Neural cell (in vitro differentiated cells): ENCODE measurements around the gene GATA6. TPM values are rescaled to one million over a fixed set of nuclear protein-coding genes. Genes with fewer than 3 reads are reported as not detected.

Source experiments
- H2AFZ ChIP-seq: fragments of 200-600, 300-800 bp; sonication (generic), shearing (Covaris generic); 2 replicates; pipeline ENCODE4 v1.6.0; 2014; ENCODE audit warnings: low read depth, mild to moderate bottlenecking, antibody characterized with exemption, low read length, moderate library complexity
- H3F3A ChIP-seq: fragments of 200-600 bp; shearing (Covaris generic); 2 replicates; pipeline ENCODE4 v1.6.1; 2016; ENCODE audit warnings: mild to moderate bottlenecking, moderate library complexity, mixed read lengths, antibody characterized with exemption, low read length; ENCODE audit not compliant: insufficient read depth, poor library complexity, severe bottlenecking
- H3K27ac ChIP-seq: fragments of 200-600, 300-800 bp; sonication (generic), shearing (Covaris generic); 2 replicates; pipeline ENCODE4 v1.5.1; 2014; ENCODE audit warnings: mild to moderate bottlenecking, low read length, moderate library complexity
- H3K27me3 ChIP-seq: fragments of 300-800, 200-600 bp; sonication (generic), shearing (Covaris generic); 2 replicates; pipeline ENCODE4 v1.6.0; 2014; ENCODE audit warnings: mild to moderate bottlenecking, low read depth, low read length, moderate library complexity; ENCODE audit not compliant: insufficient read depth
- H3K36me3 ChIP-seq: fragments of 300-800, 200-600 bp; sonication (generic), shearing (Covaris generic); 2 replicates; pipeline ENCODE4 v1.5.1; 2014; ENCODE audit warnings: mild to moderate bottlenecking, antibody characterized with exemption, low read length, moderate library complexity; ENCODE audit not compliant: insufficient read depth
- H3K4me2 ChIP-seq: fragments of 300-800, 200-600 bp; sonication (generic), shearing (Covaris generic); 2 replicates; pipeline ENCODE4 v1.6.0; 2014; ENCODE audit warnings: mild to moderate bottlenecking, low read length
- H3K4me3 ChIP-seq: fragments of 300-800, 200-600 bp; sonication (generic), shearing (Covaris generic); 2 replicates; pipeline ENCODE4 v1.5.1; 2014; ENCODE audit warnings: mild to moderate bottlenecking, low read length, moderate library complexity
- H3K79me2 ChIP-seq: fragments of 200-600 bp; shearing (Covaris generic); replicated peaks from 2 replicates; pipeline ENCODE4 v1.6.0; 2014; ENCODE audit warnings: mild to moderate bottlenecking, low read length, moderate library complexity; ENCODE audit not compliant: insufficient read depth
- H3K9ac ChIP-seq: fragments of 300-800, 200-600 bp; sonication (generic), shearing (Covaris generic); 2 replicates; pipeline ENCODE4 v1.6.1; 2016; ENCODE audit warnings: mild to moderate bottlenecking, low read length, mixed read lengths
- H3K9me2 ChIP-seq: fragments of 200-600 bp; shearing (Covaris generic); 2 replicates; pipeline ENCODE4 v1.6.1; 2016; ENCODE audit warnings: mild to moderate bottlenecking, low read length, mixed read lengths; ENCODE audit not compliant: insufficient read depth
- H3K9me3 ChIP-seq: fragments of 200-600, 300-800 bp; sonication (generic), shearing (Covaris generic); 2 replicates; pipeline ENCODE4 v1.6.1; 2016; ENCODE audit warnings: mild to moderate bottlenecking, mixed run types, low read length, moderate library complexity, mixed read lengths
- H4K20me1 ChIP-seq: fragments of 200-600 bp; shearing (Covaris generic); 2 replicates; pipeline ENCODE4 v1.6.1; 2016; ENCODE audit warnings: mild to moderate bottlenecking, mixed run types; ENCODE audit not compliant: insufficient read depth
- EP300 ChIP-seq: fragments of 450-650 bp; conservative IDR thresholded peaks from 2 replicates; pipeline ENCODE4 v1.6.1; 2014; ENCODE audit warnings: antibody characterized with exemption, mild to moderate bottlenecking, moderate library complexity; ENCODE audit not compliant: poor library complexity, severe bottlenecking
- EZH2 ChIP-seq: fragments of 200-600, 300-800 bp; shearing (Covaris generic), sonication (generic); IDR thresholded peaks from 2 replicates; pipeline ENCODE4 v1.6.1; 2014; ENCODE audit warnings: antibody characterized with exemption, low read length, borderline replicate concordance, mild to moderate bottlenecking; ENCODE audit not compliant: insufficient read depth, poor library complexity, severe bottlenecking
- MXI1 ChIP-seq: fragments of 450-650 bp; conservative IDR thresholded peaks from 2 replicates; pipeline ENCODE4 v1.6.1; 2014; ENCODE audit warnings: antibody characterized with exemption, mild to moderate bottlenecking; ENCODE audit not compliant: poor library complexity, severe bottlenecking
- POLR2AphosphoS5 ChIP-seq: IDR thresholded peaks from 2 replicates; pipeline ENCODE4 v1.6.1; 2012
- RAD21 ChIP-seq: fragments of 450-650 bp; conservative IDR thresholded peaks from 2 replicates; pipeline ENCODE4 v1.6.1; 2014; ENCODE audit warnings: antibody characterized with exemption, mild to moderate bottlenecking, moderate library complexity
- REST ChIP-seq: IDR thresholded peaks from 2 replicates; pipeline ENCODE4 v1.6.1; 2012; ENCODE audit warnings: borderline replicate concordance
- SMC3 ChIP-seq: fragments of 450-650 bp; conservative IDR thresholded peaks from 2 replicates; pipeline ENCODE4 v1.6.1; 2014; ENCODE audit warnings: antibody characterized with exemption, mild to moderate bottlenecking, moderate library complexity; ENCODE audit not compliant: poor library complexity
- TAF1 ChIP-seq: IDR thresholded peaks from 2 replicates; pipeline ENCODE4 v1.6.1; 2012; ENCODE audit warnings: low read depth
- polyA plus RNA-seq: library from polyadenylated mRNA; depleted of rRNA; stranded (reverse); fragments of >200 nt; gene quantifications from 2 replicates; pipeline ENCODE4 v1.2.3, GENCODE V29; 2014

Gene GATA6
- polyA plus RNA-seq, 1 donor from 2014 or later, result not detected

GRCh38 chr18:22213333-22213973 lies 44.1 kb downstream of the GATA6 start:
- no peak overlapping the region for H3K4me2 ChIP-seq
- no peaks in the 10 kb centered on the region for H3K27me3 ChIP-seq
- no peak for TF ChIP-seq EZH2
- no peak for TF ChIP-seq POLR2AphosphoS5
- no peak for TF ChIP-seq EP300
- no peak overlapping the region for H3K9ac ChIP-seq
- H3K36me3 ChIP-seq, result no peaks in the 10 kb centered on the region
- H3K9me2 ChIP-seq, result no peaks in the 10 kb centered on the region
- H3K4me3 ChIP-seq, result no peak overlapping the region
- H4K20me1 ChIP-seq, result no peaks in the 10 kb centered on the region
- H3K9me3 ChIP-seq, result no peaks in the 10 kb centered on the region
- H3F3A ChIP-seq, result no peaks in the 10 kb centered on the region
- no peak overlapping the region for H3K27ac ChIP-seq
- no peaks in the 10 kb centered on the region for H3K79me2 ChIP-seq
- no peak overlapping the region for H2AFZ ChIP-seq

GRCh38 chr18:22214731-22215528 lies 45.5 kb downstream of the GATA6 start:
- H3K9ac ChIP-seq, result no peak overlapping the region
- no peaks in the 10 kb centered on the region for H3K9me2 ChIP-seq
- H2AFZ ChIP-seq, result no peak overlapping the region
- no peak overlapping the region for H3K4me2 ChIP-seq
- H3K27ac ChIP-seq, result no peak overlapping the region
- TF ChIP-seq TAF1, result no peak
- TF ChIP-seq RAD21, result no peak
- no peak for TF ChIP-seq REST
- no peak for TF ChIP-seq POLR2AphosphoS5
- TF ChIP-seq SMC3, result no peak
- TF ChIP-seq MXI1, result no peak
- no peak for TF ChIP-seq EP300
- no peaks in the 10 kb centered on the region for H3F3A ChIP-seq
- H3K36me3 ChIP-seq, result no peaks in the 10 kb centered on the region
- no peaks in the 10 kb centered on the region for H3K27me3 ChIP-seq
- no peaks in the 10 kb centered on the region for H3K9me3 ChIP-seq
- no peak overlapping the region for H3K4me3 ChIP-seq
- no peaks in the 10 kb centered on the region for H3K79me2 ChIP-seq
- H4K20me1 ChIP-seq, result no peaks in the 10 kb centered on the region

GRCh38 chr18:22218835-22219234 lies 49.4 kb downstream of the GATA6 start:
- no peak overlapping the region for H3K9ac ChIP-seq
- no peaks in the 10 kb centered on the region for H3F3A ChIP-seq
- H3K9me2 ChIP-seq, result no peaks in the 10 kb centered on the region
- H3K9me3 ChIP-seq, result no peaks in the 10 kb centered on the region
- no peak for TF ChIP-seq REST
- no peak for TF ChIP-seq EZH2
- TF ChIP-seq RAD21, result no peak
- TF ChIP-seq MXI1, result no peak
- no peak for TF ChIP-seq TAF1
- TF ChIP-seq POLR2AphosphoS5, result no peak
- no peak for TF ChIP-seq EP300
- no peak for TF ChIP-seq SMC3
- no peaks in the 10 kb centered on the region for H3K36me3 ChIP-seq
- H3K79me2 ChIP-seq, result no peaks in the 10 kb centered on the region
- no peak overlapping the region for H3K27ac ChIP-seq
- H4K20me1 ChIP-seq, result no peaks in the 10 kb centered on the region
- no peak overlapping the region for H2AFZ ChIP-seq
- H3K27me3 ChIP-seq, result no peaks in the 10 kb centered on the region
- H3K4me3 ChIP-seq, result no peak overlapping the region
- no peak overlapping the region for H3K4me2 ChIP-seq
